Karpas-422 (cell line): ENCODE measurements around the gene CPED1. TPM values are rescaled to one million over a fixed set of nuclear protein-coding genes. Genes with fewer than 3 reads are reported as not detected.

Experiments used
- DNase-seq: peaks from one replicate; pipeline ENCODE4 v3.0.0-alpha.2; 2015
- H2AFZ ChIP-seq: fragments of 200-600 bp; sonication (generic); 2 replicates; pipeline ENCODE4 v1.6.1; 2014; ENCODE audit warnings: antibody characterized with exemption, low read length, mixed read lengths
- H3K27ac ChIP-seq: fragments of 200-600 bp; sonication (generic); 2 replicates; pipeline ENCODE4 v1.5.1; 2014; ENCODE audit warnings: mild to moderate bottlenecking, low read length, moderate library complexity
- H3K27me3 ChIP-seq: fragments of 200-600 bp; sonication (generic); 2 replicates; pipeline ENCODE4 v1.6.1; 2014; ENCODE audit warnings: low read length, mixed read lengths
- H3K36me3 ChIP-seq: fragments of 200-600 bp; sonication (generic); 2 replicates; pipeline ENCODE4 v1.6.1; 2014; ENCODE audit warnings: low read length, mixed read lengths; ENCODE audit not compliant: insufficient read depth
- H3K4me1 ChIP-seq: fragments of 200-600 bp; sonication (generic); 2 replicates; pipeline ENCODE4 v1.6.1; 2014; ENCODE audit warnings: mild to moderate bottlenecking, low read length, mixed read lengths
- H3K4me2 ChIP-seq: fragments of 200-600 bp; sonication (generic); 2 replicates; pipeline ENCODE4 v1.6.1; 2014; ENCODE audit warnings: low read length, low read depth, mild to moderate bottlenecking; ENCODE audit not compliant: poor library complexity, severe bottlenecking
- H3K4me3 ChIP-seq: fragments of 200-600 bp; sonication (generic); 2 replicates; pipeline ENCODE4 v1.5.1; 2014; ENCODE audit warnings: mild to moderate bottlenecking, antibody characterized with exemption, low read length, mixed read lengths
- H3K79me2 ChIP-seq: fragments of 200-600 bp; sonication (generic); 2 replicates; pipeline ENCODE4 v1.6.1; 2014; ENCODE audit warnings: mild to moderate bottlenecking, low read length, mixed read lengths
- H3K9ac ChIP-seq: fragments of 200-600 bp; sonication (generic); 2 replicates; pipeline ENCODE4 v1.6.0; 2014; ENCODE audit warnings: low read length
- H3K9me2 ChIP-seq: fragments of 200-600 bp; sonication (generic), shearing (Covaris generic); replicated peaks from 2 replicates; pipeline ENCODE4 v1.6.0; 2014; ENCODE audit warnings: mild to moderate bottlenecking, low read length, moderate library complexity; ENCODE audit not compliant: insufficient read depth
- H3K9me3 ChIP-seq: fragments of 300-700, 200-600 bp; sonication (generic); 2 replicates; pipeline ENCODE4 v1.6.1; 2014; ENCODE audit warnings: low read length, mixed read lengths
- H4K20me1 ChIP-seq: fragments of 200-600 bp; sonication (generic); 2 replicates; pipeline ENCODE4 v1.6.1; 2014; ENCODE audit warnings: mild to moderate bottlenecking, antibody characterized with exemption, low read length, low read depth; ENCODE audit not compliant: insufficient read depth
- total RNA-seq: library from RNA; depleted of rRNA; stranded (reverse); fragments of >200 nt; shearing (Covaris generic); gene quantifications from 2 replicates; pipeline ENCODE4 v1.2.3, GENCODE V29; 2014; ENCODE audit warnings: low replicate concordance

CPED1 gene
- total RNA-seq, 1 experiment from 2014 or later, result 0.04 TPM

DNA sequence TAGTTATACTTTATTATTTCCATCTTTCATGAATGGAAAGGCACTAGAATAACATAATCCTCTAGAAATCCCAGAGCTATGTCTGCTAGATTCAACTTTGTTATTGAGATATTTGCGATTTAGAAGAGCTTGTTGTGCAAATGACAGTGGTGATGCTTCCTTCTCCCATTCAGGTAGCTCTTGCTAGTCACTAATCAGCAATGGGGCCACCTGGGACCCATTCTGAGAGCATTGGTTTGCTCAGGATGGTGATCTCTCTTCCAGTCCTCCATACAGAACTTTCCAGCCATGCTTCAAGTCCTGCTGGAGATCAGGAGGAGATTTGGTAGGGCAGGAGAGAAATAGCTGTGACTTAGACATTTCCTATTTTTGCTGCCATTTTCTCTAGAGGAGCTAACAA is 274.5 kb downstream of the CPED1 start:
- Histone ChIP-seq H3K9ac (no peak overlapping the region), H3K79me2 (no peaks in the 10 kb centered on the region), H3K36me3 (no peaks in the 10 kb centered on the region), H4K20me1 (no peaks in the 10 kb centered on the region), H3K4me2 (no peak overlapping the region), H3K4me3 (no peak overlapping the region), H3K9me3 (no peaks in the 10 kb centered on the region), H2AFZ (no peak overlapping the region), H3K9me2 (no peaks in the 10 kb centered on the region), H3K27me3 (no peaks in the 10 kb centered on the region), H3K27ac (no peak overlapping the region), H3K4me1 (no peaks in the 10 kb centered on the region)
- DNase-seq, result no peak

DNA sequence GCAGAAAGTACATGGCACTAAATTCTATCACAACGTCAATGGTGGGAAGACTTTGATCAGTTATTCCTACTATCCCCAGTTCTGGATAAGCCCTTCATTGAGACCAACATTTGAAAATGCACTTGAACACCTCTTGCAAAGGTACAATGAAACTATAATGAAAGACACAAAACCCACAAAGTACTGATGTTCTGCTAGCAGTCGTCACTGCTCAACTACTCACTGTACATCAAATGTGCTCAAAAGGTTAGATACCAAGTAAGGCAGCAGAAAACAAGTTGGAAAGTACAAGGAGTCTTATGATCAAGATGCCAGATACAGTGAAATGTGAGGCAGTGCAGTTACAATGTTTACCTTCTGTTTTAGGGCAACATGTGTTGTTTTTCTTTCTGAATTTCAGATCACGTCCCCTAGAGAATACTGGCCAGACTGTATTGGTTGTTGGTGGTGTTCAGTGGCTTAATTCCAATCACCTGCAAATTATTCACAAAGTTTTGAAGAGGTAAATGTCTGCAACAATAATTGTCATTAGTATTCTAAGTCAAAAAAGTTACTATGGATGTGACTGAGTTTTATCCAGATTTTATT is 277.9 kb downstream of the CPED1 start:
- Histone ChIP-seq H3K36me3 (no peaks in the 10 kb centered on the region), H3K27ac (no peak overlapping the region), H2AFZ (no peak overlapping the region), H3K9me3 (no peaks in the 10 kb centered on the region), H3K4me3 (no peak overlapping the region), H4K20me1 (no peaks in the 10 kb centered on the region), H3K4me1 (no peaks in the 10 kb centered on the region), H3K79me2 (no peaks in the 10 kb centered on the region), H3K27me3 (no peaks in the 10 kb centered on the region), H3K9ac (no peak overlapping the region), H3K4me2 (no peak overlapping the region), H3K9me2 (no peaks in the 10 kb centered on the region)
- DNase-seq, result no peak

- H2AFZ ChIP-seq, result no peak overlapping the region
- no peaks in the 10 kb centered on the region for H3K4me1 ChIP-seq
- no peaks in the 10 kb centered on the region for H3K79me2 ChIP-seq
- no peaks in the 10 kb centered on the region for H3K9me3 ChIP-seq
- H3K27me3 ChIP-seq, result no peaks in the 10 kb centered on the region
- H3K9me2 ChIP-seq, result no peaks in the 10 kb centered on the region
- H3K4me2 ChIP-seq, result no peak overlapping the region
- no peaks in the 10 kb centered on the region for H3K36me3 ChIP-seq
- no peak overlapping the region for H3K9ac ChIP-seq
- H3K27ac ChIP-seq, result no peak overlapping the region
- no peak for DNase-seq
- no peak overlapping the region for H3K4me3 ChIP-seq
- no peaks in the 10 kb centered on the region for H4K20me1 ChIP-seq
These were observed 279.1 kb downstream of the CPED1 start for GRCh38 chr7:121267612-121268011.

GRCh38 chr7:121269798-121270197 is 281.3 kb downstream of the CPED1 start:
- H3K4me3 ChIP-seq, result no peak overlapping the region
- no peaks in the 10 kb centered on the region for H3K27me3 ChIP-seq
- no peaks in the 10 kb centered on the region for H3K36me3 ChIP-seq
- H3K9me3 ChIP-seq, result no peaks in the 10 kb centered on the region
- H3K79me2 ChIP-seq, result no peaks in the 10 kb centered on the region
- no peaks in the 10 kb centered on the region for H3K4me1 ChIP-seq
- H3K9me2 ChIP-seq, result no peaks in the 10 kb centered on the region
- H3K9ac ChIP-seq, result no peak overlapping the region
- DNase-seq, result no peak
- H3K27ac ChIP-seq, result no peak overlapping the region
- H2AFZ ChIP-seq, result no peak overlapping the region
- H4K20me1 ChIP-seq, result no peaks in the 10 kb centered on the region
- no peak overlapping the region for H3K4me2 ChIP-seq

DNA sequence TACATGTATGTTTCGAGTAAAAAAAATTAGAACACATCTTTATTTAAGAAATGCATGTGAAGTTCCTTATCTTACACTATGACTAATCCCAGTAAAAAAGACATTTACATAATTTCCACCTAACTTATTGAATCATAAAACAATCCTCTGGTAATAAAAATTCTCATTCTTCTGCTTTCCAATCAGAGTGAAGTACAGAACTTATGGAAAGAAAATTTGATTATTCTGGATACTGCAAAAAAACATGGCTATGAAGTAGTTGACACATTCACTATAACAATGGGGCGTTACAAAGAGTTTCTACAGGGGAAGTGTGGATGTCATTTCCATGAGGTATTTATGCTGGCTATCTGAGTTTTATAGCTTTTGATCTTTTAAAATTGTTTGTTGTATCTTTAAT is 282.6 kb downstream of the CPED1 start:
- no peaks in the 10 kb centered on the region for H3K4me1 ChIP-seq
- no peaks in the 10 kb centered on the region for H3K36me3 ChIP-seq
- H3K27ac ChIP-seq, result no peak overlapping the region
- H2AFZ ChIP-seq, result no peak overlapping the region
- no peak overlapping the region for H3K4me3 ChIP-seq
- DNase-seq, result no peak
- no peaks in the 10 kb centered on the region for H3K9me2 ChIP-seq
- no peaks in the 10 kb centered on the region for H3K79me2 ChIP-seq
- no peak overlapping the region for H3K4me2 ChIP-seq
- H4K20me1 ChIP-seq, result no peaks in the 10 kb centered on the region
- H3K9me3 ChIP-seq, result no peaks in the 10 kb centered on the region
- H3K27me3 ChIP-seq, result no peaks in the 10 kb centered on the region
- H3K9ac ChIP-seq, result no peak overlapping the region

DNA sequence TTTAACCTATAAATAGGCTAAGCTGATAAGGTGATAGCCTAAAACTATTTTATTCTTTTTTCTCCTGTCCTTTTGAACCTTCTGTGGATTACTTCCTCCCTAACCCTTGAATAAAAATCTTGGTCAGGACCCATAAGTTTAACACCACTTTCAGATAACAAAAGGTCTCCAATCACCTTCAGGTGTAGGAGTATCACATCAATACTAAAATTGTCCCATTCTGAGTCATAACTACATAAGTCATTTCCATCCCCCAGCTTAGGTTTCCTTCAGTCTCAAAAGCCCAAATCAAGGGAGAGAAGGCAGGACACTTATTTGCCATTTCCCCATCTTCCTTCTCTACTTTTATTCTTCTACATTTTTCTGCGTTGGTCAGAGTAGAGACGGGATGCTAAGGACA is 283.4 kb downstream of the CPED1 start:
- Histone ChIP-seq H3K79me2 (no peaks in the 10 kb centered on the region), H3K4me2 (no peak overlapping the region), H2AFZ (no peak overlapping the region), H3K27me3 (no peaks in the 10 kb centered on the region), H3K36me3 (no peaks in the 10 kb centered on the region), H3K4me3 (no peak overlapping the region), H4K20me1 (no peaks in the 10 kb centered on the region), H3K9ac (no peak overlapping the region), H3K27ac (no peak overlapping the region), H3K9me2 (no peaks in the 10 kb centered on the region), H3K4me1 (no peaks in the 10 kb centered on the region), H3K9me3 (no peaks in the 10 kb centered on the region)
- DNase-seq, result no peak

GRCh38 chr7:121272676-121273075 is 284.2 kb downstream of the CPED1 start:
- Histone ChIP-seq H2AFZ (no peak overlapping the region), H3K9me2 (no peaks in the 10 kb centered on the region), H3K36me3 (no peaks in the 10 kb centered on the region), H3K4me3 (no peak overlapping the region), H3K4me2 (no peak overlapping the region), H3K9me3 (no peaks in the 10 kb centered on the region), H3K9ac (no peak overlapping the region), H3K27ac (no peak overlapping the region), H3K79me2 (no peaks in the 10 kb centered on the region), H3K4me1 (no peaks in the 10 kb centered on the region), H4K20me1 (no peaks in the 10 kb centered on the region), H3K27me3 (no peaks in the 10 kb centered on the region)
- no peak for DNase-seq

DNA sequence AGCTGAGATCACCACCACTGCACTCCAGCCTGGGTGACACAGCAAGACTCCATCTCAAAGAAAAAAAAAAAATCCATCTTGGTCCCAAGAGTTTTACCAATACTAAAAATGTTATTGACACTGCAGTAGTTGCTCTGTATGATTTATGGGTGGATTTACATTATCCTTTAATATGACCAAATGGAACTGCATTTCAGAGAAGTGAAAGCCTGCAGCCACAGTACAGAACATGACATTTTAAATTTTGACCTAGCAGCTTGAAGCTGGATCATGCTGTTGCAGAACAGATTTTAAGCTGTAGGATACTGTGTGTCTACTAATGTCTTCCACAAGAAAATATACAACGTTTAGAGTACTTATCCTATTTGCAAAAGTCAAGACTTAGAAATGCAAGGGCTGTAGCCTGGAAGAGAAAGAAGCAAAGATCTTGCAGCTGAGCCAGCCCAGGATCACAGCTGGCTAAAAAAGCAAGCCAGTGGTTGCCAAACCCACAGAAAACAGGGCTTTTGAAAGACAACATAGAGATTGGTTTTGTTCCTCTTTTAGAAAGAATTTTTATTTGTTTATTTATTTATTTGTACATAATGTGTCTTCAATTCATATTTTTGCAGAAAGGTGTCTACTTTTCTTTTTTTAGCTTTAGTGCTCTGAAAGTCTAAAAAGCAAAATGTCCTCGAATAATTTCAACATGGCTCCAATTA is 285.1 kb downstream of the CPED1 start:
- DNase-seq, result no peak
- Histone ChIP-seq H3K79me2 (no peaks in the 10 kb centered on the region), H3K4me3 (no peak overlapping the region), H3K36me3 (no peaks in the 10 kb centered on the region), H3K9me2 (no peaks in the 10 kb centered on the region), H3K9me3 (no peaks in the 10 kb centered on the region), H2AFZ (no peak overlapping the region), H3K9ac (no peak overlapping the region), H3K4me1 (no peaks in the 10 kb centered on the region), H4K20me1 (no peaks in the 10 kb centered on the region), H3K4me2 (no peak overlapping the region), H3K27me3 (no peaks in the 10 kb centered on the region), H3K27ac (no peak overlapping the region)
